WTC11 (cell line): Measurements from ENCODE around the gene KRT72. TPM values are rescaled to one million over a fixed set of nuclear protein-coding genes. Genes with fewer than 3 reads are reported as not detected.

Source experiments
- ATAC-seq: fragments of 200-7000 bp; cut with Tn5 transposase; 2 replicates; pipeline ENCODE4 v1.10.0; 2021; ENCODE audit warnings: mild to moderate bottlenecking, moderate library complexity
- CTCF ChIA-PET: fragments of 300-600 bp; sonication (Branson Sonifier 250); formaldehyde crosslinking; loops from one replicate; lab custom pipeline; 2021; ENCODE audit warnings: antibody characterized with exemption; lab: Charles Lee
- POLR2A ChIA-PET: fragments of 350-600 bp; sonication (Branson Sonifier 250); formaldehyde crosslinking; loops from one replicate; lab custom pipeline; 2021; ENCODE audit warnings: antibody characterized with exemption; lab: Charles Lee
- DNase-seq: peaks from one replicate; pipeline ENCODE4 v3.0.0; 2021; ENCODE audit warnings: low spot score
- H3K27ac Mint-ChIP-seq: 2 replicates; pipeline ENCODE4 v1.8.0; 2021; ENCODE audit warnings: mixed read lengths
- H3K27me3 Mint-ChIP-seq: 2 replicates; pipeline ENCODE4 v1.8.0; 2021; ENCODE audit warnings: low read depth, mild to moderate bottlenecking, moderate library complexity, mixed read lengths
- H3K36me3 Mint-ChIP-seq: 2 replicates; pipeline ENCODE4 v1.8.0; 2021; ENCODE audit warnings: mixed read lengths
- H3K4me1 Mint-ChIP-seq: 2 replicates; pipeline ENCODE4 v1.8.0; 2022; ENCODE audit warnings: mixed read lengths
- H3K4me3 Mint-ChIP-seq: 2 replicates; pipeline ENCODE4 v1.8.0; 2021; ENCODE audit warnings: mild to moderate bottlenecking, moderate library complexity, mixed read lengths
- H3K9me3 Mint-ChIP-seq: 2 replicates; pipeline ENCODE4 v1.8.0; 2021; ENCODE audit warnings: mixed read lengths
- CREB1 ChIP-seq: sonication (generic); formaldehyde crosslinking; IDR thresholded peaks from 2 replicates; pipeline ENCODE4 v1.8.0; 2023; ENCODE audit warnings: mild to moderate bottlenecking, missing genetic modification reagents
- FOXK1 ChIP-seq: sonication (generic); formaldehyde crosslinking; IDR thresholded peaks from 2 replicates; pipeline ENCODE4 v1.8.0; 2022; ENCODE audit warnings: mild to moderate bottlenecking, moderate library complexity, missing genetic modification reagents
- FOXP1 ChIP-seq: sonication (generic); formaldehyde crosslinking; IDR thresholded peaks from 2 replicates; pipeline ENCODE4 v1.8.0; 2022; ENCODE audit warnings: missing genetic modification reagents, mild to moderate bottlenecking, moderate library complexity, borderline replicate concordance
- GTF2I ChIP-seq: fragments of 250-450 bp; sonication (Bioruptor Pico); conservative IDR thresholded peaks from 2 replicates; pipeline ENCODE4 v1.4.0; 2021; ENCODE audit warnings: mild to moderate bottlenecking
- NFATC4 ChIP-seq: fragments of 250-450 bp; sonication (Bioruptor Pico); IDR thresholded peaks from 2 replicates; pipeline ENCODE4 v1.9.0; 2021; ENCODE audit warnings: mild to moderate bottlenecking
- RELA ChIP-seq: sonication (generic); formaldehyde crosslinking; IDR thresholded peaks from 2 replicates; pipeline ENCODE4 v1.8.1; 2022; ENCODE audit warnings: missing genetic modification reagents, mild to moderate bottlenecking, borderline replicate concordance
- SOX15 ChIP-seq: fragments of 250-450 bp; sonication (Bioruptor Pico); IDR thresholded peaks from 2 replicates; pipeline ENCODE4 v1.9.0; 2021; ENCODE audit warnings: mild to moderate bottlenecking
- TEAD4 ChIP-seq: sonication (generic); formaldehyde crosslinking; IDR thresholded peaks from 2 replicates; pipeline ENCODE4 v1.8.0; 2022; ENCODE audit warnings: mild to moderate bottlenecking, missing genetic modification reagents
- ZNF263 ChIP-seq: sonication (generic); formaldehyde crosslinking; IDR thresholded peaks from 2 replicates; pipeline ENCODE4 v1.8.1; 2022; ENCODE audit warnings: low read depth, mild to moderate bottlenecking, moderate library complexity, missing genetic modification reagents
- ZNF423 ChIP-seq: fragments of 250-450 bp; sonication (Bioruptor Pico); IDR thresholded peaks from 2 replicates; pipeline ENCODE4 v2.1.2; 2022; ENCODE audit warnings: mild to moderate bottlenecking, moderate library complexity
- total RNA-seq: library from RNA; stranded (reverse); gene quantifications from 3 replicates; pipeline ENCODE4 v1.2.3, GENCODE V29; 2021
- TF ChIP-seq, protein P1 (sequence below): sonication (generic); formaldehyde crosslinking; IDR thresholded peaks from 2 replicates; pipeline ENCODE4 v1.8.1; 2022; ENCODE audit warnings: low read depth, missing genetic modification reagents, borderline replicate concordance
- TF ChIP-seq, protein P2 (sequence below): sonication (generic); formaldehyde crosslinking; IDR thresholded peaks from 2 replicates; pipeline ENCODE4 v1.8.1; 2023; ENCODE audit warnings: mild to moderate bottlenecking, missing genetic modification reagents, moderate library complexity
- TF ChIP-seq, protein P3 (sequence below): sonication (generic); formaldehyde crosslinking; IDR thresholded peaks from 2 replicates; pipeline ENCODE4 v1.8.1; 2023; ENCODE audit warnings: mild to moderate bottlenecking, missing genetic modification reagents
- TF ChIP-seq, protein P4 (sequence below): sonication (generic); formaldehyde crosslinking; conservative IDR thresholded peaks from 2 replicates; pipeline ENCODE4 v1.8.1; 2023; ENCODE audit warnings: mild to moderate bottlenecking, low read depth, missing genetic modification reagents, moderate library complexity
- TF ChIP-seq, protein P5 (sequence below): fragments of 250-450 bp; sonication (Bioruptor Pico); IDR thresholded peaks from 2 replicates; pipeline ENCODE4 v1.9.0; 2021; ENCODE audit warnings: mild to moderate bottlenecking
- TF ChIP-seq, protein P6 (sequence below): fragments of 250-450 bp; sonication (Bioruptor Pico); IDR thresholded peaks from 2 replicates; pipeline ENCODE4 v1.9.0; 2021; ENCODE audit warnings: mild to moderate bottlenecking
- TF ChIP-seq, protein P7 (sequence below): sonication (generic); formaldehyde crosslinking; IDR thresholded peaks from 2 replicates; pipeline ENCODE4 v1.8.1; 2023; ENCODE audit warnings: mild to moderate bottlenecking, missing genetic modification reagents, moderate library complexity
- TF ChIP-seq, protein P8 (sequence below): sonication (generic); formaldehyde crosslinking; IDR thresholded peaks from 2 replicates; pipeline ENCODE4 v1.8.1; 2023; ENCODE audit warnings: mild to moderate bottlenecking, moderate library complexity, missing genetic modification reagents

KRT72 gene
- total RNA-seq, 1 experiment from 2014 or later, result not detected

DNA sequence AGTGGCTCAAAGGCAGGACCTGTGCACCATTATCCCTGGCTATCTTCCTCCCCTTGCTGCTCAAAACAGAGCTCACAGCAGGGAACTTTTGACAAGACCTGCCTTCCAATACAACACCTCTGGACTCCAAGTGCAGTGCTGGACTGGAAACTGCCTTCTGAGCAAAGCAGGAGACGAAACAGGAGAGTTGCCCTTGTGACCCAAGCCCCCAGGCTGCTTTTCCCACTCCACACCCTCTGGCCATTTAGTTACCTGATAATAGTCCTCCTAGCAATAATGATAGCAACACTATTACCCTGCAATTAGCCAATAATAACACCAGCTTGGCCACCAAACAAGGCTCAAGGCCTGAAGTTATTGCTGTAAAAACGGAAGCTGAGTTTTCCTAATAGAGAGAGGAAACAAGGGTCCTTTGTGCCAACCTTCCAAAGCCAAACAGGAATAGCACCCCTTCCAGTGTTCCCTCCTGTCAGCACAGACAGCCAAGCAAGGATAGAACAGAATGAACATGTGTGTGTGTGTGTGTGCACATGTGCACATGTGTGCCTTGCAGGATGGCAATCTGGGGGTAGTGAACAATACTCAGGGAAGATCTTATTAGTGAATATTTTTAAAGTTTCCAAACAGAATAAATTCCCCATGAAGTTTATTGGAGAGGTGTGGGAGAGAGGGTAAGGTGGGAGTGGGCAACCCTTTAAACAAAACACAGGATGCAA is 26.3 kb upstream of the KRT72 start:
- Mint-ChIP-seq H3K27me3 (no peaks in the 10 kb centered on the region), H3K9me3 (no peaks in the 10 kb centered on the region), H3K27ac (no peak overlapping the region), H3K4me3 (no peak overlapping the region), H3K4me1 (peaks cover 6% of the 10 kb centered on the region), H3K36me3 (no peaks in the 10 kb centered on the region)
- TF ChIP-seq, protein P1, sequence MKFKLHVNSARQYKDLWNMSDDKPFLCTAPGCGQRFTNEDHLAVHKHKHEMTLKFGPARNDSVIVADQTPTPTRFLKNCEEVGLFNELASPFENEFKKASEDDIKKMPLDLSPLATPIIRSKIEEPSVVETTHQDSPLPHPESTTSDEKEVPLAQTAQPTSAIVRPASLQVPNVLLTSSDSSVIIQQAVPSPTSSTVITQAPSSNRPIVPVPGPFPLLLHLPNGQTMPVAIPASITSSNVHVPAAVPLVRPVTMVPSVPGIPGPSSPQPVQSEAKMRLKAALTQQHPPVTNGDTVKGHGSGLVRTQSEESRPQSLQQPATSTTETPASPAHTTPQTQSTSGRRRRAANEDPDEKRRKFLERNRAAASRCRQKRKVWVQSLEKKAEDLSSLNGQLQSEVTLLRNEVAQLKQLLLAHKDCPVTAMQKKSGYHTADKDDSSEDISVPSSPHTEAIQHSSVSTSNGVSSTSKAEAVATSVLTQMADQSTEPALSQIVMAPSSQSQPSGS (CRISPR knock-in tag), result no peak
- TF ChIP-seq, protein P2, sequence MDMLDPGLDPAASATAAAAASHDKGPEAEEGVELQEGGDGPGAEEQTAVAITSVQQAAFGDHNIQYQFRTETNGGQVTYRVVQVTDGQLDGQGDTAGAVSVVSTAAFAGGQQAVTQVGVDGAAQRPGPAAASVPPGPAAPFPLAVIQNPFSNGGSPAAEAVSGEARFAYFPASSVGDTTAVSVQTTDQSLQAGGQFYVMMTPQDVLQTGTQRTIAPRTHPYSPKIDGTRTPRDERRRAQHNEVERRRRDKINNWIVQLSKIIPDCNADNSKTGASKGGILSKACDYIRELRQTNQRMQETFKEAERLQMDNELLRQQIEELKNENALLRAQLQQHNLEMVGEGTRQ (CRISPR knock-in tag), result no peak
- TF ChIP-seq, protein P3, sequence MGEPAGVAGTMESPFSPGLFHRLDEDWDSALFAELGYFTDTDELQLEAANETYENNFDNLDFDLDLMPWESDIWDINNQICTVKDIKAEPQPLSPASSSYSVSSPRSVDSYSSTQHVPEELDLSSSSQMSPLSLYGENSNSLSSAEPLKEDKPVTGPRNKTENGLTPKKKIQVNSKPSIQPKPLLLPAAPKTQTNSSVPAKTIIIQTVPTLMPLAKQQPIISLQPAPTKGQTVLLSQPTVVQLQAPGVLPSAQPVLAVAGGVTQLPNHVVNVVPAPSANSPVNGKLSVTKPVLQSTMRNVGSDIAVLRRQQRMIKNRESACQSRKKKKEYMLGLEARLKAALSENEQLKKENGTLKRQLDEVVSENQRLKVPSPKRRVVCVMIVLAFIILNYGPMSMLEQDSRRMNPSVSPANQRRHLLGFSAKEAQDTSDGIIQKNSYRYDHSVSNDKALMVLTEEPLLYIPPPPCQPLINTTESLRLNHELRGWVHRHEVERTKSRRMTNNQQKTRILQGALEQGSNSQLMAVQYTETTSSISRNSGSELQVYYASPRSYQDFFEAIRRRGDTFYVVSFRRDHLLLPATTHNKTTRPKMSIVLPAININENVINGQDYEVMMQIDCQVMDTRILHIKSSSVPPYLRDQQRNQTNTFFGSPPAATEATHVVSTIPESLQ, result no peak
- no peak for TF ChIP-seq SOX15 (CRISPR knock-in tag)
- no peak for TF ChIP-seq ZNF263 (CRISPR knock-in tag)
- TF ChIP-seq, protein P4, sequence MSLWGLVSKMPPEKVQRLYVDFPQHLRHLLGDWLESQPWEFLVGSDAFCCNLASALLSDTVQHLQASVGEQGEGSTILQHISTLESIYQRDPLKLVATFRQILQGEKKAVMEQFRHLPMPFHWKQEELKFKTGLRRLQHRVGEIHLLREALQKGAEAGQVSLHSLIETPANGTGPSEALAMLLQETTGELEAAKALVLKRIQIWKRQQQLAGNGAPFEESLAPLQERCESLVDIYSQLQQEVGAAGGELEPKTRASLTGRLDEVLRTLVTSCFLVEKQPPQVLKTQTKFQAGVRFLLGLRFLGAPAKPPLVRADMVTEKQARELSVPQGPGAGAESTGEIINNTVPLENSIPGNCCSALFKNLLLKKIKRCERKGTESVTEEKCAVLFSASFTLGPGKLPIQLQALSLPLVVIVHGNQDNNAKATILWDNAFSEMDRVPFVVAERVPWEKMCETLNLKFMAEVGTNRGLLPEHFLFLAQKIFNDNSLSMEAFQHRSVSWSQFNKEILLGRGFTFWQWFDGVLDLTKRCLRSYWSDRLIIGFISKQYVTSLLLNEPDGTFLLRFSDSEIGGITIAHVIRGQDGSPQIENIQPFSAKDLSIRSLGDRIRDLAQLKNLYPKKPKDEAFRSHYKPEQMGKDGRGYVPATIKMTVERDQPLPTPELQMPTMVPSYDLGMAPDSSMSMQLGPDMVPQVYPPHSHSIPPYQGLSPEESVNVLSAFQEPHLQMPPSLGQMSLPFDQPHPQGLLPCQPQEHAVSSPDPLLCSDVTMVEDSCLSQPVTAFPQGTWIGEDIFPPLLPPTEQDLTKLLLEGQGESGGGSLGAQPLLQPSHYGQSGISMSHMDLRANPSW (CRISPR knock-in tag), result no peak
- TF ChIP-seq TEAD4 (CRISPR knock-in tag), result no peak
- ATAC-seq (no peak), DNase-seq (no peak)
- ChIA-PET POLR2A (no interaction called here), CTCF (interaction anchor here (0.9 kb wide), 1 partner anchor 17 kb away, joined by 3 read pairs; no protein-coding TSS in a partner anchor)

DNA sequence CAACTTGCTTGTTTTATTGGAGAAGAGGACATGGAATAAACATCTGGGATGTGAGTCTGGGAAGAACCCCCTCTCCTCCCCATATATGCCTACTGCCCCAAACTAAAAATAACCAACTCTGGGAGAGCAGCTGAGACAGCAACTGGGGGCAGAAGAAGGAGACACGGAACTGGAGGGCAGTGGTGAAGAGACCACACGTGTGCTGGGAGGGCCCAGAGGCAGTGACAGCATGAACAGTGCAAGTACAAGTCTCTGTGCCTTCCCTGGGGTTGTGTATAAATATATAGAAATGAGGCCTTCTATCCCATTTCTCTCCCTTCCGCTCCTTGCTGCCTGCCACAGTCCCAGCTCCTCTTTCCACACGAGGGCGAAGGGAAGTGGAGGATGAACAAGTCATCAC is 21.1 kb upstream of the KRT72 start:
- no peak for DNase-seq
- TF ChIP-seq, protein P5, sequence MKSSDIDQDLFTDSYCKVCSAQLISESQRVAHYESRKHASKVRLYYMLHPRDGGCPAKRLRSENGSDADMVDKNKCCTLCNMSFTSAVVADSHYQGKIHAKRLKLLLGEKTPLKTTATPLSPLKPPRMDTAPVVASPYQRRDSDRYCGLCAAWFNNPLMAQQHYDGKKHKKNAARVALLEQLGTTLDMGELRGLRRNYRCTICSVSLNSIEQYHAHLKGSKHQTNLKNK (CRISPR knock-in tag), result no peak
- TF ChIP-seq, protein P6, sequence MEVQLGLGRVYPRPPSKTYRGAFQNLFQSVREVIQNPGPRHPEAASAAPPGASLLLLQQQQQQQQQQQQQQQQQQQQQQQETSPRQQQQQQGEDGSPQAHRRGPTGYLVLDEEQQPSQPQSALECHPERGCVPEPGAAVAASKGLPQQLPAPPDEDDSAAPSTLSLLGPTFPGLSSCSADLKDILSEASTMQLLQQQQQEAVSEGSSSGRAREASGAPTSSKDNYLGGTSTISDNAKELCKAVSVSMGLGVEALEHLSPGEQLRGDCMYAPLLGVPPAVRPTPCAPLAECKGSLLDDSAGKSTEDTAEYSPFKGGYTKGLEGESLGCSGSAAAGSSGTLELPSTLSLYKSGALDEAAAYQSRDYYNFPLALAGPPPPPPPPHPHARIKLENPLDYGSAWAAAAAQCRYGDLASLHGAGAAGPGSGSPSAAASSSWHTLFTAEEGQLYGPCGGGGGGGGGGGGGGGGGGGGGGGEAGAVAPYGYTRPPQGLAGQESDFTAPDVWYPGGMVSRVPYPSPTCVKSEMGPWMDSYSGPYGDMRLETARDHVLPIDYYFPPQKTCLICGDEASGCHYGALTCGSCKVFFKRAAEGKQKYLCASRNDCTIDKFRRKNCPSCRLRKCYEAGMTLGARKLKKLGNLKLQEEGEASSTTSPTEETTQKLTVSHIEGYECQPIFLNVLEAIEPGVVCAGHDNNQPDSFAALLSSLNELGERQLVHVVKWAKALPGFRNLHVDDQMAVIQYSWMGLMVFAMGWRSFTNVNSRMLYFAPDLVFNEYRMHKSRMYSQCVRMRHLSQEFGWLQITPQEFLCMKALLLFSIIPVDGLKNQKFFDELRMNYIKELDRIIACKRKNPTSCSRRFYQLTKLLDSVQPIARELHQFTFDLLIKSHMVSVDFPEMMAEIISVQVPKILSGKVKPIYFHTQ, result no peak
- TF ChIP-seq RELA (no peak), CREB1 (no peak), NFATC4 (no peak), FOXK1 (CRISPR knock-in tag) (no peak), ZNF423 (CRISPR knock-in tag) (no peak), GTF2I (CRISPR knock-in tag) (no peak), FOXP1 (CRISPR knock-in tag) (no peak)
- TF ChIP-seq, protein P2 (CRISPR knock-in tag), result no peak
- TF ChIP-seq, protein P7, sequence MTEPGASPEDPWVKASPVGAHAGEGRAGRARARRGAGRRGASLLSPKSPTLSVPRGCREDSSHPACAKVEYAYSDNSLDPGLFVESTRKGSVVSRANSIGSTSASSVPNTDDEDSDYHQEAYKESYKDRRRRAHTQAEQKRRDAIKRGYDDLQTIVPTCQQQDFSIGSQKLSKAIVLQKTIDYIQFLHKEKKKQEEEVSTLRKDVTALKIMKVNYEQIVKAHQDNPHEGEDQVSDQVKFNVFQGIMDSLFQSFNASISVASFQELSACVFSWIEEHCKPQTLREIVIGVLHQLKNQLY (CRISPR knock-in tag), result no peak
- TF ChIP-seq, protein P8, sequence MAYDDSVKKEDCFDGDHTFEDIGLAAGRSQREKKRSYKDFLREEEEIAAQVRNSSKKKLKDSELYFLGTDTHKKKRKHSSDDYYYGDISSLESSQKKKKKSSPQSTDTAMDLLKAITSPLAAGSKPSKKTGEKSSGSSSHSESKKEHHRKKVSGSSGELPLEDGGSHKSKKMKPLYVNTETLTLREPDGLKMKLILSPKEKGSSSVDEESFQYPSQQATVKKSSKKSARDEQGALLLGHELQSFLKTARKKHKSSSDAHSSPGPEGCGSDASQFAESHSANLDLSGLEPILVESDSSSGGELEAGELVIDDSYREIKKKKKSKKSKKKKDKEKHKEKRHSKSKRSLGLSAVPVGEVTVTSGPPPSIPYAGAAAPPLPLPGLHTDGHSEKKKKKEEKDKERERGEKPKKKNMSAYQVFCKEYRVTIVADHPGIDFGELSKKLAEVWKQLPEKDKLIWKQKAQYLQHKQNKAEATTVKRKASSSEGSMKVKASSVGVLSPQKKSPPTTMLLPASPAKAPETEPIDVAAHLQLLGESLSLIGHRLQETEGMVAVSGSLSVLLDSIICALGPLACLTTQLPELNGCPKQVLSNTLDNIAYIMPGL (CRISPR knock-in tag), result no peak

More for the DNA sequence above, 21.1 kb upstream of the KRT72 start:
- no peaks in the 10 kb centered on the region for H3K36me3 Mint-ChIP-seq
- ChIA-PET POLR2A (no interaction called here), CTCF (interaction anchor here (1.0 to 1.1 kb wide), 2 partner anchors 248 to 257 kb away, joined by 3 read pairs; no protein-coding TSS in a partner anchor)
- H3K4me1 Mint-ChIP-seq, result peaks cover 6% of the 10 kb centered on the region
- H3K27ac Mint-ChIP-seq, result no peak overlapping the region
- H3K27me3 Mint-ChIP-seq, result no peaks in the 10 kb centered on the region
- no peaks in the 10 kb centered on the region for H3K9me3 Mint-ChIP-seq
- H3K4me3 Mint-ChIP-seq, result no peak overlapping the region
- ATAC-seq, result no peak
